SU-DHL-6 (cell line): ENCODE data around the gene ZBTB21.

ENCODE experiments used
- EZH2phosphoT487 ChIP-seq: fragments of 200-600 bp; sonication (generic), shearing (Covaris generic); conservative IDR thresholded peaks from 2 replicates; pipeline ENCODE4 v1.6.1; 2018; ENCODE audit warnings: mild to moderate bottlenecking, antibody characterized with exemption, low read length, moderate library complexity, mixed read lengths
- TF ChIP-seq, protein P1 (sequence below): fragments of 200-600 bp; sonication (generic); IDR thresholded peaks from one replicate; pipeline ENCODE4 v1.5.1; 2017; ENCODE audit warnings: antibody characterized with exemption, mild to moderate bottlenecking, low read length, moderate library complexity; ENCODE audit not compliant: insufficient read depth, poor library complexity, severe bottlenecking

DNA sequence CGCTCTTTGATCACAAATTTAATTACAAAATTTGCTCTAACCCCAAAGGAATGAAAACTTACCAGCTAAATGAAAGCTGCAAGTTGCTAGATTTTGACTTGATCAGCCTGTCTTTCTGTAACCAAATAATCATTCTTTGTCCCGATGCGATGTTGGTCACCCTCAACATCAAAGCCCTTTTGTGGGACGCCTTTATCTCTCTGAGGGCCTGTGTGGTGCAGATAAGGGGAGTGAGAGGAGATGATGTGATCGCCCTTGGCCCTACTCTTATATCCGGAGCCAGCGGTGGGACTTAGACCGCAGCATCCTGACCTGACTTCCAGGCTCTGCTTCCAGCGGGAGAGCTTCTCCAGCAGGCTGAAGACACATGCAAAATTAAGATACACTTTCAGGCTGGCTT, 41.6 kb upstream of the ZBTB21 start:
- TF ChIP-seq, protein P1, sequence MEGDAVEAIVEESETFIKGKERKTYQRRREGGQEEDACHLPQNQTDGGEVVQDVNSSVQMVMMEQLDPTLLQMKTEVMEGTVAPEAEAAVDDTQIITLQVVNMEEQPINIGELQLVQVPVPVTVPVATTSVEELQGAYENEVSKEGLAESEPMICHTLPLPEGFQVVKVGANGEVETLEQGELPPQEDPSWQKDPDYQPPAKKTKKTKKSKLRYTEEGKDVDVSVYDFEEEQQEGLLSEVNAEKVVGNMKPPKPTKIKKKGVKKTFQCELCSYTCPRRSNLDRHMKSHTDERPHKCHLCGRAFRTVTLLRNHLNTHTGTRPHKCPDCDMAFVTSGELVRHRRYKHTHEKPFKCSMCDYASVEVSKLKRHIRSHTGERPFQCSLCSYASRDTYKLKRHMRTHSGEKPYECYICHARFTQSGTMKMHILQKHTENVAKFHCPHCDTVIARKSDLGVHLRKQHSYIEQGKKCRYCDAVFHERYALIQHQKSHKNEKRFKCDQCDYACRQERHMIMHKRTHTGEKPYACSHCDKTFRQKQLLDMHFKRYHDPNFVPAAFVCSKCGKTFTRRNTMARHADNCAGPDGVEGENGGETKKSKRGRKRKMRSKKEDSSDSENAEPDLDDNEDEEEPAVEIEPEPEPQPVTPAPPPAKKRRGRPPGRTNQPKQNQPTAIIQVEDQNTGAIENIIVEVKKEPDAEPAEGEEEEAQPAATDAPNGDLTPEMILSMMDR = no peak
- TF ChIP-seq EZH2phosphoT487 = no peak
